ENCODE data around the gene SMCP. TPM values are rescaled to one million over a fixed set of nuclear protein-coding genes. Genes with fewer than 3 reads are reported as not detected.

Gene SMCP
- total and polyA plus RNA-seq, 2 experiments from 2014 or later: not detected

DNA sequence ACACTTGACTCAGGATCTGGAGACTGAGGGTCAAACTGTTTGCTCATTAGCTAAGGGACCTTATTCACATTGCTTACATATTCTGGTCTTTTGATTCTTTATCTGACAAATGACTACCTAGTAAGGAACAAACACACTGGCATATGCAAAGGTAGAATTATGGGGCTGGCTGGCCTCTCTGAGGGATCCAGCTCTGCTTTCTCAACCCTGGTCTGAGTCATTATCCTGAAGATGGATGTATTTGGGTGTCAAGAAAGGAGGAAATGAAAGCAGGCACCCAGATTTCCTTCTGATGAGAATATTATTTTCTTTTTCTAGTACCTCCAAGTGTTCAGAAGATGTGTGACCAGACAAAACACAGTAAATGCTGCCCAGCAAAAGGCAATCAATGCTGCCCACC, 6.0 kb downstream of the SMCP start:
- Histone ChIP-seq H3K27me3 (ENCODE audit: insufficient read depth) (no peaks in the 10 kb centered on the region), H3K36me3 (ENCODE audit: insufficient read depth) (no peaks in the 10 kb centered on the region), H3K4me3 (no peak overlapping the region), H3K79me2 (replicated peaks; ENCODE audit: insufficient read depth) (no peaks in the 10 kb centered on the region), H3K4me1 (ENCODE audit: insufficient read depth) (no peaks in the 10 kb centered on the region), H2AFZ (no peak overlapping the region), H3K4me2 (no peak overlapping the region), H3K27ac (ENCODE audit: low read depth) (no peak overlapping the region), H3K9me2 (ENCODE audit: insufficient read depth) (peaks cover 8% of the 10 kb centered on the region; the same call in 1 of the 2 replicates), H3F3A (replicated peaks; ENCODE audit: low read depth) (no peaks in the 10 kb centered on the region), H4K20me1 (replicated peaks; ENCODE audit: insufficient read depth) (no peaks in the 10 kb centered on the region)
- Mint-ChIP-seq H3K36me3 (ENCODE audit: low read depth) (no peaks in the 10 kb centered on the region), H3K9me3 (peaks cover 2% of the 10 kb centered on the region; the same call in 2 of the 3 replicates), H3K4me1 (no peaks in the 10 kb centered on the region; the same call in 2 of the 3 replicates), H3K4me3 (no peak overlapping the region), H3K27ac (no peak overlapping the region), H3K27me3 (ENCODE audit: insufficient read depth, low read depth, poor library complexity) (no peaks in the 10 kb centered on the region)
- DNase-seq (ENCODE audit: low spot score): no peak
- ATAC-seq: no peak
- TF ChIP-seq JUNB (IDR thresholded peaks at IDR 0.05; ENCODE audit: unreplicated experiment): no peak
- TF ChIP-seq, protein P1, sequence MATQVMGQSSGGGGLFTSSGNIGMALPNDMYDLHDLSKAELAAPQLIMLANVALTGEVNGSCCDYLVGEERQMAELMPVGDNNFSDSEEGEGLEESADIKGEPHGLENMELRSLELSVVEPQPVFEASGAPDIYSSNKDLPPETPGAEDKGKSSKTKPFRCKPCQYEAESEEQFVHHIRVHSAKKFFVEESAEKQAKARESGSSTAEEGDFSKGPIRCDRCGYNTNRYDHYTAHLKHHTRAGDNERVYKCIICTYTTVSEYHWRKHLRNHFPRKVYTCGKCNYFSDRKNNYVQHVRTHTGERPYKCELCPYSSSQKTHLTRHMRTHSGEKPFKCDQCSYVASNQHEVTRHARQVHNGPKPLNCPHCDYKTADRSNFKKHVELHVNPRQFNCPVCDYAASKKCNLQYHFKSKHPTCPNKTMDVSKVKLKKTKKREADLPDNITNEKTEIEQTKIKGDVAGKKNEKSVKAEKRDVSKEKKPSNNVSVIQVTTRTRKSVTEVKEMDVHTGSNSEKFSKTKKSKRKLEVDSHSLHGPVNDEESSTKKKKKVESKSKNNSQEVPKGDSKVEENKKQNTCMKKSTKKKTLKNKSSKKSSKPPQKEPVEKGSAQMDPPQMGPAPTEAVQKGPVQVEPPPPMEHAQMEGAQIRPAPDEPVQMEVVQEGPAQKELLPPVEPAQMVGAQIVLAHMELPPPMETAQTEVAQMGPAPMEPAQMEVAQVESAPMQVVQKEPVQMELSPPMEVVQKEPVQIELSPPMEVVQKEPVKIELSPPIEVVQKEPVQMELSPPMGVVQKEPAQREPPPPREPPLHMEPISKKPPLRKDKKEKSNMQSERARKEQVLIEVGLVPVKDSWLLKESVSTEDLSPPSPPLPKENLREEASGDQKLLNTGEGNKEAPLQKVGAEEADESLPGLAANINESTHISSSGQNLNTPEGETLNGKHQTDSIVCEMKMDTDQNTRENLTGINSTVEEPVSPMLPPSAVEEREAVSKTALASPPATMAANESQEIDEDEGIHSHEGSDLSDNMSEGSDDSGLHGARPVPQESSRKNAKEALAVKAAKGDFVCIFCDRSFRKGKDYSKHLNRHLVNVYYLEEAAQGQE (IDR thresholded peaks at IDR 0.05; ENCODE audit: unreplicated experiment): no peak

DNA sequence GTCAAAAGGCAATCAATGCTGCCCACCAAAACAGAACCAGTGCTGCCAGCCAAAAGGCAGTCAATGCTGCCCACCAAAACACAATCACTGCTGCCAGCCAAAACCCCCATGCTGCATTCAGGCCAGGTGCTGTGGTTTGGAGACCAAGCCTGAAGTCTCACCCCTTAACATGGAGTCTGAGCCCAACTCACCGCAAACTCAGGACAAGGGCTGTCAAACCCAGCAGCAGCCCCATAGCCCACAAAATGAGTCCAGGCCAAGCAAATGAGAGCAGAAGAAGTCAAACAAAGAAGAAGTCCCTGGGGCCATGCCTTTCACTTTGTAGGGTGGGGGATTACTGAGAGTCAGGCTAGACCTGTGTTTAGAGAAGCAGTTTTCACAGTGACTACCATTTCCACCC, 6.4 kb downstream of the SMCP start:
- Histone ChIP-seq H3K4me2 (no peak overlapping the region), H3K4me3 (no peak overlapping the region), H3K79me2 (replicated peaks; ENCODE audit: insufficient read depth) (no peaks in the 10 kb centered on the region), H3K27me3 (ENCODE audit: insufficient read depth) (no peaks in the 10 kb centered on the region), H3K36me3 (ENCODE audit: insufficient read depth) (no peaks in the 10 kb centered on the region), H3K4me1 (ENCODE audit: insufficient read depth) (no peaks in the 10 kb centered on the region), H4K20me1 (replicated peaks; ENCODE audit: insufficient read depth) (no peaks in the 10 kb centered on the region), H3F3A (replicated peaks; ENCODE audit: low read depth) (no peaks in the 10 kb centered on the region), H3K9me2 (ENCODE audit: insufficient read depth) (peaks cover 8% of the 10 kb centered on the region; the same call in 1 of the 2 replicates), H2AFZ (no peak overlapping the region), H3K27ac (ENCODE audit: low read depth) (no peak overlapping the region)
- no peaks in the 10 kb centered on the region for H3K36me3 Mint-ChIP-seq (ENCODE audit: low read depth)
- ATAC-seq (no peak), DNase-seq (ENCODE audit: low spot score) (no peak)
- H3K27ac Mint-ChIP-seq: no peak overlapping the region
- H3K4me3 Mint-ChIP-seq: no peak overlapping the region
- H3K4me1 Mint-ChIP-seq: no peaks in the 10 kb centered on the region; the same call in 2 of the 3 replicates
- H3K9me3 Mint-ChIP-seq: peaks cover 2% of the 10 kb centered on the region; the same call in 2 of the 3 replicates
- no peaks in the 10 kb centered on the region for H3K27me3 Mint-ChIP-seq (ENCODE audit: insufficient read depth, low read depth, poor library complexity)
- TF ChIP-seq, protein P1 (IDR thresholded peaks at IDR 0.05; ENCODE audit: unreplicated experiment): no peak
- no peak for TF ChIP-seq NANOG (IDR thresholded peaks at IDR 0.05; ENCODE audit: borderline replicate concordance)
- TF ChIP-seq CREB1 (CRISPR knock-in tag; IDR thresholded peaks at IDR 0.05; ENCODE audit: low read depth): no peak
- TF ChIP-seq STAT1 (IDR thresholded peaks at IDR 0.05; ENCODE audit: unreplicated experiment): no peak
- no peak for TF ChIP-seq EZH2 (IDR thresholded peaks at IDR 0.05; ENCODE audit: low read depth, unreplicated experiment)
- TF ChIP-seq ZNF114 (CRISPR knock-in tag; IDR thresholded peaks at IDR 0.05): no peak
- no peak for TF ChIP-seq CTCF (conservative IDR thresholded peaks at IDR 0.05; ENCODE audit: low read depth in 2 of 2)
- no peak for TF ChIP-seq POLR2AphosphoS5 (IDR thresholded peaks at IDR 0.05; ENCODE audit: low read depth)
